A549 (cell line): ENCODE measurements around the gene CTSC. TPM values are rescaled to one million over a fixed set of nuclear protein-coding genes. Genes with fewer than 3 reads are reported as not detected.

Experiments
- ATAC-seq, 2 experiments: fragments of 200-7000 bp in 1 of 2; fragments of >200 bp in 1 of 2; cut with Nextera tagmentation in 1 of 2; cut with Tn5 transposase in 1 of 2; 3 replicates each; pipeline versions ENCODE4 v1.8.0 to v1.9.1; 2018 to 2020; ENCODE audit warnings: mild to moderate bottlenecking in 1 of 2, moderate library complexity in 1 of 2
- CTCF ChIA-PET: fragments of 300-600 bp; sonication (Branson Sonifier 250); formaldehyde crosslinking; extraction: SDS; loops from one replicate; lab custom pipeline; 2021; ENCODE audit warnings: antibody characterized with exemption, inconsistent platforms; lab: Yijun Ruan, JAX
- POLR2A ChIA-PET: fragments of 350-600 bp; formaldehyde crosslinking; extraction: SDS; loops from one replicate; lab custom pipeline; 2021; ENCODE audit warnings: antibody characterized with exemption, inconsistent platforms; lab: Yijun Ruan, JAX
- DNase-seq, 2 experiments: peaks; one replicate each; pipeline versions ENCODE4 v3.0.0 to v3.0.0-alpha.2; 2011 to 2016; ENCODE audit warnings: low read depth in 1 of 2, low spot score in 1 of 2
- FAIRE-seq: peaks from 2 replicates; lab custom pipeline; 2011; peaks lifted over from hg19 to GRCh38; lab: Jason Lieb, UNC
- H3K27ac ChIP-seq, 2 experiments: fragments of >200 bp; sonication (Bioruptor Twin); formaldehyde crosslinking; 3 replicates each; pipeline ENCODE4 v1.5.1; 2016 to 2017
- H3K4me1 ChIP-seq: fragments of >200 bp; sonication (Bioruptor Twin); formaldehyde crosslinking; 3 replicates; pipeline ENCODE4 v1.6.1; 2016
- H3K4me2 ChIP-seq: fragments of >200 bp; sonication (Bioruptor Twin); formaldehyde crosslinking; 3 replicates; pipeline ENCODE4 v1.6.1; 2016
- H3K4me3 ChIP-seq: fragments of >200 bp; sonication (Bioruptor Twin); formaldehyde crosslinking; 3 replicates; pipeline ENCODE4 v1.5.1; 2016
- H3K9me3 ChIP-seq: fragments of >200 bp; sonication (Bioruptor Twin); formaldehyde crosslinking; 3 replicates; pipeline ENCODE4 v1.6.1; 2016
- CBX2 ChIP-seq: fragments of 200-600 bp; sonication (generic); IDR thresholded peaks from 2 replicates; pipeline ENCODE4 v1.6.1; 2016; ENCODE audit warnings: low read depth, mild to moderate bottlenecking, borderline replicate concordance
- CEBPB ChIP-seq, 2 experiments: fragments of >200 bp in 1 of 2; sonication (Bioruptor Twin) in 1 of 2; formaldehyde crosslinking in 1 of 2; IDR thresholded peaks; 2 replicates each; pipeline ENCODE4 v1.6.1; 2012 to 2016
- CHD2 ChIP-seq: fragments of 150-350 bp; IDR thresholded peaks from 2 replicates; pipeline ENCODE4 v1.6.1; 2014; ENCODE audit warnings: low read length; ENCODE audit not compliant: partially characterized antibody
- EHF ChIP-seq: fragments of 250-450 bp; sonication (Bioruptor Pico); IDR thresholded peaks from 2 replicates; pipeline ENCODE4 v1.5.0; 2020; ENCODE audit warnings: mild to moderate bottlenecking
- EP300 ChIP-seq, 2 experiments: fragments of >200 bp; sonication (Bioruptor Twin); formaldehyde crosslinking; IDR thresholded peaks; 2 replicates in 1 of 2; 3 replicates in 1 of 2; pipeline ENCODE4 v1.6.1; 2016 to 2017
- FOSB ChIP-seq: fragments of 250-450 bp; sonication (Bioruptor Pico); IDR thresholded peaks from 2 replicates; pipeline ENCODE4 v1.5.0; 2020; ENCODE audit warnings: mild to moderate bottlenecking, moderate library complexity
- FOXS1 ChIP-seq: fragments of 250-450 bp; sonication (Bioruptor Pico); IDR thresholded peaks from 2 replicates; pipeline ENCODE4 v1.5.0; 2020; ENCODE audit warnings: mild to moderate bottlenecking, moderate library complexity
- GATA3 ChIP-seq: IDR thresholded peaks from 2 replicates; pipeline ENCODE4 v1.6.1; 2012; ENCODE audit warnings: borderline replicate concordance
- HEYL ChIP-seq: fragments of 250-450 bp; sonication (Bioruptor Pico); IDR thresholded peaks from 2 replicates; pipeline ENCODE4 v1.8.0; 2021; ENCODE audit warnings: mild to moderate bottlenecking, moderate library complexity
- HMGXB4 ChIP-seq: fragments of 250-450 bp; sonication (Bioruptor Pico); IDR thresholded peaks from 2 replicates; pipeline ENCODE4 v1.5.0; 2021; ENCODE audit warnings: mild to moderate bottlenecking, moderate library complexity, borderline replicate concordance
- HOXA7 ChIP-seq: fragments of 250-450 bp; sonication (Bioruptor Pico); IDR thresholded peaks from 2 replicates; pipeline ENCODE4 v1.5.0; 2020; ENCODE audit warnings: mild to moderate bottlenecking, moderate library complexity
- JUNB ChIP-seq: fragments of >200 bp; sonication (Bioruptor Twin); formaldehyde crosslinking; IDR thresholded peaks from 2 replicates; pipeline ENCODE4 v1.6.1; 2016
- KDM1A ChIP-seq: fragments of 200-600 bp; sonication (generic); IDR thresholded peaks from 2 replicates; pipeline ENCODE4 v1.6.1; 2016; ENCODE audit warnings: low read depth, mild to moderate bottlenecking
- KDM5A ChIP-seq: fragments of 200-600 bp; sonication (generic); IDR thresholded peaks from 2 replicates; pipeline ENCODE4 v1.6.1; 2016; ENCODE audit warnings: antibody characterized with exemption, mild to moderate bottlenecking
- MAFK ChIP-seq: fragments of 450-650 bp; IDR thresholded peaks from 2 replicates; pipeline ENCODE4 v1.6.1; 2014; ENCODE audit not compliant: partially characterized antibody
- MAX ChIP-seq: IDR thresholded peaks from 2 replicates; pipeline ENCODE4 v1.6.1; 2012
- MAZ ChIP-seq: fragments of 150-350 bp; IDR thresholded peaks from 2 replicates; pipeline ENCODE4 v1.6.1; 2014; ENCODE audit warnings: antibody characterized with exemption, low read depth, low read length, borderline replicate concordance
- NFE2L2 ChIP-seq: fragments of 150-350 bp; conservative IDR thresholded peaks from 2 replicates; pipeline ENCODE4 v1.6.1; 2014; ENCODE audit warnings: low read length
- PHF8 ChIP-seq: fragments of 200-600 bp; sonication (generic); IDR thresholded peaks from 2 replicates; pipeline ENCODE4 v1.6.1; 2016; ENCODE audit warnings: low read depth, mild to moderate bottlenecking, antibody characterized with exemption, moderate library complexity, borderline replicate concordance
- POLR2A ChIP-seq: IDR thresholded peaks from 2 replicates; pipeline ENCODE4 v1.6.1; 2012; ENCODE audit warnings: mild to moderate bottlenecking, low read length
- POLR2AphosphoS2 ChIP-seq: conservative IDR thresholded peaks from 2 replicates; pipeline ENCODE4 v1.6.1; 2012; ENCODE audit warnings: low read length, improper control_type of control experiment, inconsistent platforms
- RAD21 ChIP-seq, 2 experiments: fragments of >200 bp in 1 of 2; sonication (Bioruptor Twin) in 1 of 2; formaldehyde crosslinking in 1 of 2; IDR thresholded peaks in 1 of 2; conservative IDR thresholded peaks in 1 of 2; 2 replicates in 1 of 2; 3 replicates in 1 of 2; pipeline ENCODE4 v1.6.1; 2012 to 2018; ENCODE audit warnings: inconsistent platforms in 1 of 2
- RCOR1 ChIP-seq: fragments of 150-350 bp; IDR thresholded peaks from 2 replicates; pipeline ENCODE4 v1.6.1; 2014; ENCODE audit warnings: antibody characterized with exemption, low read length, low read depth
- RNF2 ChIP-seq: fragments of 200-600 bp; sonication (generic); IDR thresholded peaks from 2 replicates; pipeline ENCODE4 v1.6.1; 2016; ENCODE audit warnings: low read depth, mild to moderate bottlenecking, antibody characterized with exemption, moderate library complexity, borderline replicate concordance
- SMC3 ChIP-seq: fragments of >200 bp; sonication (Bioruptor Twin); formaldehyde crosslinking; IDR thresholded peaks from 3 replicates; pipeline ENCODE4 v1.6.1; 2018; ENCODE audit warnings: inconsistent platforms
- SREBF2 ChIP-seq: fragments of 450-650 bp; IDR thresholded peaks from 2 replicates; pipeline ENCODE4 v1.6.1; 2014; ENCODE audit warnings: mild to moderate bottlenecking, moderate library complexity
- TFCP2L1 ChIP-seq: fragments of 250-450 bp; sonication (Bioruptor Pico); IDR thresholded peaks from 2 replicates; pipeline ENCODE4 v1.5.0; 2021; ENCODE audit warnings: mild to moderate bottlenecking
- ZFP36 ChIP-seq: fragments of 450-650 bp; IDR thresholded peaks from 2 replicates; pipeline ENCODE4 v1.6.1; 2014; ENCODE audit warnings: borderline replicate concordance; ENCODE audit not compliant: partially characterized antibody
- ZNF302 ChIP-seq: fragments of 250-450 bp; sonication (Bioruptor Pico); IDR thresholded peaks from 2 replicates; pipeline ENCODE4 v1.9.0; 2021; ENCODE audit warnings: inconsistent platforms, mild to moderate bottlenecking, moderate library complexity
- ZSCAN20 ChIP-seq: fragments of 250-450 bp; sonication (Bioruptor Pico); IDR thresholded peaks from 2 replicates; pipeline ENCODE4 v1.8.0; 2022; ENCODE audit warnings: mild to moderate bottlenecking, moderate library complexity
- WGBS: methylation state at CpG from one replicate; pipeline ENCODE4 v1.1.6; 2017; ENCODE audit errors: missing lambda C conversion rate; 5-methylcytosine and 5-hydroxymethylcytosine counted together
- polyA plus RNA-seq, 4 experiments: library from polyadenylated mRNA; depleted of rRNA in 3 of 4; stranded (reverse); fragments of >200 nt; fragmentation: RNase III in 1 of 4; extraction: RNeasy Plus Mini Kit Qiagen cat#74134 plus additional on column Dnase treatment in 1 of 4; gene quantifications; 2 replicates in 3 of 4; 3 replicates in 1 of 4; pipeline ENCODE4 v1.2.3, GENCODE V29; 2011 to 2017
- TF ChIP-seq, protein P1 (sequence below): fragments of >200 bp; sonication (Bioruptor Twin); formaldehyde crosslinking; IDR thresholded peaks from 2 replicates; pipeline ENCODE4 v1.6.1; 2016
- TF ChIP-seq, protein P2 (sequence below): IDR thresholded peaks from 2 replicates; pipeline ENCODE4 v1.6.1; 2012
- TF ChIP-seq, protein P3 (sequence below): fragments of 250-450 bp; sonication (Bioruptor Pico); IDR thresholded peaks from 2 replicates; pipeline ENCODE4 v1.5.0; 2020; ENCODE audit warnings: low read depth, mild to moderate bottlenecking, moderate library complexity

The CTSC gene
- polyA plus RNA-seq, 2 of the 4 experiments (the other 2 are of a cell fraction), result 50.0 to 118 TPM

- DNase-seq (no peak), ATAC-seq (no peak), FAIRE-seq (no peak)
- H3K9me3 ChIP-seq, result no peaks in the 10 kb centered on the region
- POLR2A ChIA-PET, result interaction anchor here (0.6 kb wide), 1 partner anchor 22 kb away, joined by 4 read pairs; the partner anchor contains the start of gene CTSC
- no peak overlapping the region for H3K4me3 ChIP-seq
- H3K4me2 ChIP-seq, result no peak overlapping the region
- TF ChIP-seq POLR2A (no peak), CEBPB (IDR thresholded peaks at IDR 0.05) (no peak), ZSCAN20 (CRISPR knock-in tag) (no peak), EP300 (IDR thresholded peaks at IDR 0.05) (no peak), EHF (CRISPR knock-in tag) (no peak), FOXS1 (CRISPR knock-in tag) (no peak), RNF2 (no peak), MAX (no peak), HEYL (no peak), SREBF2 (no peak), MAFK (no peak), SMC3 (no peak), FOSB (CRISPR knock-in tag) (no peak), ZNF302 (CRISPR knock-in tag) (no peak), HMGXB4 (CRISPR knock-in tag) (no peak)
- TF ChIP-seq, protein P1, sequence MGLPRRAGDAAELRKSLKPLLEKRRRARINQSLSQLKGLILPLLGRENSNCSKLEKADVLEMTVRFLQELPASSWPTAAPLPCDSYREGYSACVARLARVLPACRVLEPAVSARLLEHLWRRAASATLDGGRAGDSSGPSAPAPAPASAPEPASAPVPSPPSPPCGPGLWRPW, result no peak
- TF ChIP-seq, all 56 proteins: peak for 0
- Histone ChIP-seq H3K4me1 (peaks cover 23% of the 10 kb centered on the region), H3K27ac (no peak overlapping the region)
- CTCF ChIA-PET, result no interaction called here
- WGBS, result 69% methylated on average over 1 of the region's 1 CpG
Measured at GRCh38 chr11:88360141-88360540, 22.6 kb upstream of the CTSC start.

- DNase-seq (no peak), FAIRE-seq (no peak), ATAC-seq (no peak)
- TF ChIP-seq HOXA7 (no peak), CHD2 (no peak), RCOR1 (no peak), HMGXB4 (CRISPR knock-in tag) (no peak), NFE2L2 (no peak), PHF8 (no peak), MAZ (no peak), RAD21 (conservative IDR thresholded peaks at IDR 0.05 in 1 of 2, IDR thresholded peaks at IDR 0.05 in 1 of 2) (no peak), MAX (no peak), POLR2AphosphoS2 (no peak), TFCP2L1 (CRISPR knock-in tag) (no peak), ZFP36 (no peak), KDM1A (no peak), CBX2 (no peak), KDM5A (no peak), GATA3 (no peak), JUNB (no peak)
- TF ChIP-seq, protein P2, sequence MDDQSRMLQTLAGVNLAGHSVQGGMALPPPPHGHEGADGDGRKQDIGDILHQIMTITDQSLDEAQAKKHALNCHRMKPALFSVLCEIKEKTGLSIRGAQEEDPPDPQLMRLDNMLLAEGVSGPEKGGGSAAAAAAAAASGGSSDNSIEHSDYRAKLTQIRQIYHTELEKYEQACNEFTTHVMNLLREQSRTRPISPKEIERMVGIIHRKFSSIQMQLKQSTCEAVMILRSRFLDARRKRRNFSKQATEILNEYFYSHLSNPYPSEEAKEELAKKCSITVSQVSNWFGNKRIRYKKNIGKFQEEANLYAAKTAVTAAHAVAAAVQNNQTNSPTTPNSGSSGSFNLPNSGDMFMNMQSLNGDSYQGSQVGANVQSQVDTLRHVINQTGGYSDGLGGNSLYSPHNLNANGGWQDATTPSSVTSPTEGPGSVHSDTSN, result no peak
- TF ChIP-seq, protein P3, sequence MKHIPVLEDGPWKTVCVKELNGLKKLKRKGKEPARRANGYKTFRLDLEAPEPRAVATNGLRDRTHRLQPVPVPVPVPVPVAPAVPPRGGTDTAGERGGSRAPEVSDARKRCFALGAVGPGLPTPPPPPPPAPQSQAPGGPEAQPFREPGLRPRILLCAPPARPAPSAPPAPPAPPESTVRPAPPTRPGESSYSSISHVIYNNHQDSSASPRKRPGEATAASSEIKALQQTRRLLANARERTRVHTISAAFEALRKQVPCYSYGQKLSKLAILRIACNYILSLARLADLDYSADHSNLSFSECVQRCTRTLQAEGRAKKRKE, result no peak
- Histone ChIP-seq H3K4me2 (no peak overlapping the region), H3K4me1 (peaks cover 23% of the 10 kb centered on the region), H3K4me3 (no peak overlapping the region), H3K9me3 (no peaks in the 10 kb centered on the region), H3K27ac (no peak overlapping the region)
- ChIA-PET POLR2A (no interaction called here), CTCF (no interaction called here)
- WGBS, result 89% methylated on average over 1 of the region's 1 CpG
Measured at GRCh38 chr11:88359541-88359940, 22.0 kb upstream of the CTSC start.
